OCI-LY1 (cell line): Measurements from ENCODE around the gene UBE2V1.

Experiments
- H2AFZ ChIP-seq: fragments of 200-600 bp; sonication (generic), shearing (Covaris generic); 2 replicates; pipeline ENCODE4 v1.6.0; 2014; ENCODE audit warnings: antibody characterized with exemption, mild to moderate bottlenecking, low read length
- H3F3A ChIP-seq: fragments of 200-600 bp; sonication (generic), shearing (Covaris generic); 2 replicates; pipeline ENCODE4 v1.6.0; 2014; ENCODE audit warnings: mild to moderate bottlenecking, antibody characterized with exemption, low read length, moderate library complexity; ENCODE audit not compliant: insufficient read depth
- H3K27ac ChIP-seq: fragments of 200-600 bp; sonication (generic); 2 replicates; pipeline ENCODE4 v1.5.1; 2014; ENCODE audit warnings: low read length, mixed run types, mild to moderate bottlenecking, low read depth; ENCODE audit not compliant: poor library complexity, severe bottlenecking
- H3K27me3 ChIP-seq: fragments of 200-600 bp; sonication (generic); 2 replicates; pipeline ENCODE4 v1.6.0; 2014; ENCODE audit warnings: antibody characterized with exemption, mild to moderate bottlenecking, low read length, moderate library complexity; ENCODE audit not compliant: insufficient read depth
- H3K36me3 ChIP-seq: fragments of 200-600 bp; sonication (generic); 2 replicates; pipeline ENCODE4 v1.6.1; 2014; ENCODE audit warnings: mild to moderate bottlenecking, antibody characterized with exemption, low read length, moderate library complexity, mixed read lengths; ENCODE audit not compliant: insufficient read depth
- H3K4me1 ChIP-seq: fragments of 200-600 bp; sonication (generic); 2 replicates; pipeline ENCODE4 v1.5.1; 2014; ENCODE audit warnings: mild to moderate bottlenecking, low read length, moderate library complexity; ENCODE audit not compliant: insufficient read depth, severe bottlenecking
- H3K4me2 ChIP-seq: fragments of 200-600 bp; sonication (generic), shearing (Covaris generic); 2 replicates; pipeline ENCODE4 v1.6.1; 2014; ENCODE audit warnings: low read length
- H3K4me3 ChIP-seq: fragments of 200-600 bp; sonication (generic); 2 replicates; pipeline ENCODE4 v1.5.1; 2014; ENCODE audit warnings: low read length, low read depth, mild to moderate bottlenecking, mixed read lengths; ENCODE audit not compliant: poor library complexity, severe bottlenecking
- H3K79me2 ChIP-seq: fragments of 200-600 bp; shearing (Covaris generic); 2 replicates; pipeline ENCODE4 v1.6.1; 2016; ENCODE audit warnings: mixed run types, low read length, mixed read lengths; ENCODE audit not compliant: insufficient read depth
- H3K9ac ChIP-seq: fragments of 200-600 bp; sonication (generic), shearing (Covaris generic); 2 replicates; pipeline ENCODE4 v1.6.1; 2014; ENCODE audit warnings: mild to moderate bottlenecking, low read length, mixed read lengths
- H3K9me2 ChIP-seq: fragments of 200-600 bp; sonication (generic), shearing (Covaris generic); 2 replicates; pipeline ENCODE4 v1.6.1; 2014; ENCODE audit warnings: low read depth, mild to moderate bottlenecking, low read length, mixed read lengths
- H3K9me3 ChIP-seq: fragments of 200-600 bp; shearing (Covaris generic); 2 replicates; pipeline ENCODE4 v1.6.1; 2014; ENCODE audit warnings: low read length, mixed read lengths
- H4K20me1 ChIP-seq: fragments of 200-600 bp; sonication (generic), shearing (Covaris generic); 2 replicates; pipeline ENCODE4 v1.6.0; 2016; ENCODE audit warnings: mild to moderate bottlenecking, low read length; ENCODE audit not compliant: insufficient read depth
- CTCF ChIP-seq: fragments of 200-600 bp; sonication (generic), shearing (Covaris generic); IDR thresholded peaks from 2 replicates; pipeline ENCODE4 v1.5.1; 2017; ENCODE audit warnings: mild to moderate bottlenecking, antibody characterized with exemption, low read length, moderate library complexity, mixed read lengths
- EZH2 ChIP-seq: fragments of 200-600 bp; sonication (generic), shearing (Covaris generic); IDR thresholded peaks from 2 replicates; pipeline ENCODE4 v1.8.0; 2017; ENCODE audit warnings: borderline replicate concordance, mixed run types, mild to moderate bottlenecking, antibody characterized with exemption, low read length, moderate library complexity, mixed read lengths

UBE2V1 gene

DNA sequence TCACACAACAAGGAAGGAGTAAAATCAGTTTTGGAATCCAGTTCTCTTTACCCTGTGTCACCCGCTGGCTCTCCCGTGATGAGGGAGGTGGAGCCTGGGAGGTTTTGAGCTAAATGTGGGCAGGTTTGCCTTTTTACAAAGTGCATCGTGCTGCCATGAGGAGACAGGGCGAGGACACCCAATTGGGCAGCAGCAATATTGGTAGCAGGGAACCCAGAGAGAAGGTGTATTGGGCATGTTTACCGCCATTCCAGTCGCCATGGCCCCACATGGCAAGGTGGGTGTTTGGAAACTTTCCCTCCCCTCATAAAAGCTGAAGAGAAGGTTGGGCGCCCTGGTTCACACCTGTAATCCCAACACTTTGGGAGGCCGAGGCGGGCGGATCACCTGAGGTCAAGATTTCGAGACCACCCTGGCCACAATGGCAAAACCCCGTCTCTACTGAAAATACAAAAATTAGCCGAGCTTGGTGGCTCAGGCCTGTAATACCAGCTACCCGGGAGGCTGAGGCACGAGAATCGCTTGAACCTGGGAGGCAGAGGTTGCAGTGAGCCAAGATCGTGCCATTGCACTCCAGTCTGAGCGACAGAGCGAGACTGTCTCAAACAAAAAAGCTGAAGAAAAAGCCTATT lies 3.5 kb upstream of the UBE2V1 start:
- Histone ChIP-seq H3K9ac (peak overlapping the region; percentile 80), H3K27me3 (no peaks in the 10 kb centered on the region), H3K27ac (peak overlapping the region; percentile 18), H3K9me2 (no peaks in the 10 kb centered on the region), H3K79me2 (peaks cover 13% of the 10 kb centered on the region), H3K4me2 (peak overlapping the region; percentile 88), H3F3A (no peaks in the 10 kb centered on the region), H3K36me3 (no peaks in the 10 kb centered on the region), H4K20me1 (no peaks in the 10 kb centered on the region), H3K9me3 (no peaks in the 10 kb centered on the region), H2AFZ (peak overlapping the region; percentile 2; the same call in 1 of the 2 replicates), H3K4me1 (peaks cover 53% of the 10 kb centered on the region), H3K4me3 (peak overlapping the region; percentile 78)
- TF ChIP-seq EZH2 = no peak
- no peak for TF ChIP-seq CTCF

DNA sequence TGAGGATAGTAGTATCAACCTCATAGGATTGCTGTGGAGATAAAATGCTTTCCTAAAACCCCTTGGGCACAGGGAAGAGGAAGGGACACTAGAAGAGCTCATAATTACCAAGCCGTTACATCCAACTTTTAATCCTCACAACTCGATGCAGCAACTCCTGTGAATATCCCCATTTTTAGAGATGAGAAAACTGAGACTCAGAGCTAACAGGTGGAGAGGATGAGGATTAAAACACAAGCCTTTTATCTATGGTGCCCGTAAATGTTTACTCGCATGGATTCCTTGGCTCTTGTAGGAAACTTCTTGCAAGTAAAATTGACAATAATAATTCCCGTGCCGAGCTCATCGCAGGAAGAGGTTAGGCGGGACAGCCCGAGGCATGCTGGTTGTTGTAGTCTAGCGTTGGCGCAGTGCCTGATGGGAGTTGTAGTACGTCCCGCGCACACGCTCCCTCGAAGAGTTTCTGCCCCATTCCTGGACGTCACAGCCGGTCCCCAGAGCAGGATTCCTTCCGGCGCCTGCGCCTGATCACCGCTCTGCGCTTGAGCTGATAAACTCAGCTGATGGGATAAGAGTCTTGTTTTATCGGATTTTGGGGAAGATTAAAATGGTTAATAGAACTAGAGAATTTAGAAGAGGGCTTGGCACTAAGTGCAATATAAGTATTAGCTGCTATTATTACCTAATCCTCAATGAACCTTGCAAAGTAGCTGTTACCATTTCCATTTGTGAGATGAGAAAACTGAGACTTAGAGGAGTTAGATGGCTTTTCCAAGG lies 2.8 kb upstream of the UBE2V1 start:
- Histone ChIP-seq H3K27me3 (no peaks in the 10 kb centered on the region), H3K9ac (peak overlapping the region; percentile 80), H3K79me2 (peaks cover 20% of the 10 kb centered on the region), H3K36me3 (0 out of 2 replicates have a peak, but pooled peaks cover 5% of the 10 kb centered on the region), H3K27ac (peak overlapping the region; percentile 27), H2AFZ (peak overlapping the region; percentile 19), H3K9me3 (no peaks in the 10 kb centered on the region), H4K20me1 (no peaks in the 10 kb centered on the region), H3K4me3 (peak overlapping the region; percentile 78), H3K9me2 (no peaks in the 10 kb centered on the region), H3K4me2 (peak overlapping the region; percentile 88), H3K4me1 (peaks cover 54% of the 10 kb centered on the region), H3F3A (no peaks in the 10 kb centered on the region)
- TF ChIP-seq CTCF = no peak
- TF ChIP-seq EZH2 = no peak

DNA sequence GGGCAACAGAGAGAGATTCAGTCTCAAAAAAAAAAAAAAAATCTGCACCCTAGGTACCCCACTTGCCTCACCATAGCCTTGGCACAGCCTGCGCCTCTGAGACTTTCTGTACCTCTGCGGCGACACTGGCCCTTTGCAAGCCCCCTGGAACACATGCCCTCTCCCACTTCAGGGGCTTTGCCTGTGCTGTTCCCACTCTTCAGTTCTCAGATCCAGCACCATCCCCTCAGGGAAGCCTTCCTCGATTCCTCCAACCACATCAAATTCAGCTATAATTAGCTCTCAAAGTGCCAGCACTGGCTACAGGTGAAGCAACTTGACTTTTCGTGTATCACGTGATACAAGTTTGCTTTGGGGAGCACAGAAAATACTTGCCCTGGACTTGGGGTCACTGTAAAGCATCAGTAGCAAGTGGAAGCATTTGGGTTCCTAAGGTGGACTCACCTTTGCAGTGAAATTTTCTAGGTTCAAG lies 2.1 kb upstream of the UBE2V1 start:
- peak overlapping the region; percentile 27 for H3K27ac ChIP-seq
- H4K20me1 ChIP-seq = no peaks in the 10 kb centered on the region
- H3K4me2 ChIP-seq = peak overlapping the region; percentile 88
- H3K9me2 ChIP-seq = no peaks in the 10 kb centered on the region
- peak overlapping the region; percentile 80 for H3K9ac ChIP-seq
- H3K4me1 ChIP-seq = peaks cover 61% of the 10 kb centered on the region
- no peak overlapping the region for H2AFZ ChIP-seq
- no peak for TF ChIP-seq EZH2
- 0 out of 2 replicates have a peak, but pooled peaks cover 5% of the 10 kb centered on the region for H3K36me3 ChIP-seq
- peak overlapping the region; percentile 78 for H3K4me3 ChIP-seq
- no peaks in the 10 kb centered on the region for H3K27me3 ChIP-seq
- no peaks in the 10 kb centered on the region for H3F3A ChIP-seq
- peaks cover 27% of the 10 kb centered on the region for H3K79me2 ChIP-seq
- H3K9me3 ChIP-seq = no peaks in the 10 kb centered on the region
